DND-41 (cell line): Measurements from ENCODE around the gene YIPF7.

Experiments used
- EZH2 ChIP-seq: IDR thresholded peaks from 3 replicates; pipeline ENCODE4 v1.6.1; 2012; ENCODE audit warnings: borderline replicate concordance, low read depth, mild to moderate bottlenecking, moderate library complexity, low read length, inconsistent platforms; ENCODE audit not compliant: severe bottlenecking
- TF ChIP-seq, protein P1 (sequence below): IDR thresholded peaks from 2 replicates; pipeline ENCODE4 v1.5.1; 2012; ENCODE audit warnings: borderline replicate concordance, low read length, moderate library complexity, mild to moderate bottlenecking; ENCODE audit not compliant: poor library complexity, severe bottlenecking; ENCODE audit errors: extremely low read depth

DNA sequence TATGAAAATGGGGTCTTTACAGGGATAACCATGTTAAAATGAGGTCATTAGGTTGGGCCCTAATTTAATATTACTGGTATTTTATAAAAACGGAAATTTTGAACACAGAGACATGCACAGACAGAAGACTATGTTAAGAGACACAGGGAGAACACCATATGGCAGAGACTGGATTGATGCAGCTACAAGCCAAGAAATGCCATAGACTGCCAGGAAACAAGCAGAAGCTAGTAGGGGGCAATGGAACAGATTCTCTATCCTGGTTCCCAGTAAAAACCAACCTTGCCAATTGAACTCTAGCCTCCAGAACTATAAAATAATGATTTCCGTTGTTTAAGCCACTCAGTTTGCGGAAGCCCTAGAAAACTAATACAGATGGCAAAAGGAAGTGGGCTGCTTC, 20.2 kb upstream of the YIPF7 start:
- no peak for TF ChIP-seq EZH2
- TF ChIP-seq, protein P1, sequence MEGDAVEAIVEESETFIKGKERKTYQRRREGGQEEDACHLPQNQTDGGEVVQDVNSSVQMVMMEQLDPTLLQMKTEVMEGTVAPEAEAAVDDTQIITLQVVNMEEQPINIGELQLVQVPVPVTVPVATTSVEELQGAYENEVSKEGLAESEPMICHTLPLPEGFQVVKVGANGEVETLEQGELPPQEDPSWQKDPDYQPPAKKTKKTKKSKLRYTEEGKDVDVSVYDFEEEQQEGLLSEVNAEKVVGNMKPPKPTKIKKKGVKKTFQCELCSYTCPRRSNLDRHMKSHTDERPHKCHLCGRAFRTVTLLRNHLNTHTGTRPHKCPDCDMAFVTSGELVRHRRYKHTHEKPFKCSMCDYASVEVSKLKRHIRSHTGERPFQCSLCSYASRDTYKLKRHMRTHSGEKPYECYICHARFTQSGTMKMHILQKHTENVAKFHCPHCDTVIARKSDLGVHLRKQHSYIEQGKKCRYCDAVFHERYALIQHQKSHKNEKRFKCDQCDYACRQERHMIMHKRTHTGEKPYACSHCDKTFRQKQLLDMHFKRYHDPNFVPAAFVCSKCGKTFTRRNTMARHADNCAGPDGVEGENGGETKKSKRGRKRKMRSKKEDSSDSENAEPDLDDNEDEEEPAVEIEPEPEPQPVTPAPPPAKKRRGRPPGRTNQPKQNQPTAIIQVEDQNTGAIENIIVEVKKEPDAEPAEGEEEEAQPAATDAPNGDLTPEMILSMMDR: no peak
